Erythroblast (primary cell): Measurements from ENCODE around the gene MPRIP.
A peak's percentile ranks its signal among the peaks of the same experiment; 100 is the strongest.
"Not testable (repeated sequence)": the region's sequence is repeated elsewhere in the genome, so short reads cannot be mapped to it uniquely, and the experiment has no call there.

Source experiments
- DNase-seq, 2 experiments: peaks; one replicate each; lab custom pipeline; 2025; lab: John Stamatoyannopoulos, UW
- GATA1 ChIP-seq: IDR thresholded peaks from 2 replicates; pipeline ENCODE4 v1.6.1; 2011; ENCODE audit warnings: low read depth, mild to moderate bottlenecking, control low read depth, low read length, moderate library complexity
- POLR2A ChIP-seq: IDR thresholded peaks from 2 replicates; pipeline ENCODE4 v1.6.1; 2011; ENCODE audit warnings: mild to moderate bottlenecking, low read length

Gene MPRIP

GRCh38 chr17:17191346-17191792 lies 149.1 kb downstream of the MPRIP start:
- TF ChIP-seq GATA1 (no peak), POLR2A (no peak)
- DNase-seq, result no peak

GRCh38 chr17:17191961-17192381 lies 149.7 kb downstream of the MPRIP start:
- TF ChIP-seq POLR2A (no peak), GATA1 (no peak)
- no peak for DNase-seq

- not testable (repeated sequence) for DNase-seq
Measured at GRCh38 chr17:17195466-17195865, 153.2 kb downstream of the MPRIP start.

- TF ChIP-seq POLR2A, result no peak
- no peak for TF ChIP-seq GATA1
- DNase-seq, result no peak
Measured at GRCh38 chr17:17196776-17197175, 154.5 kb downstream of the MPRIP start.

GRCh38 chr17:17198281-17198680 lies 156.0 kb downstream of the MPRIP start:
- no peak for TF ChIP-seq GATA1
- no peak for TF ChIP-seq POLR2A
- DNase-seq, result no peak

- no peak for TF ChIP-seq POLR2A
- TF ChIP-seq GATA1, result no peak
- DNase-seq, result no peak
Measured at GRCh38 chr17:17200311-17200710, 158.1 kb downstream of the MPRIP start.

GRCh38 chr17:17200831-17201230 lies 158.6 kb downstream of the MPRIP start:
- no peak for TF ChIP-seq GATA1
- TF ChIP-seq POLR2A, result no peak
- DNase-seq, result no peak

- DNase-seq, result no peak
- TF ChIP-seq GATA1, result no peak
- TF ChIP-seq POLR2A, result no peak
Measured at GRCh38 chr17:17201271-17201670, 159.0 kb downstream of the MPRIP start.

- DNase-seq, result no peak
- TF ChIP-seq POLR2A (no peak), GATA1 (no peak)
Measured at GRCh38 chr17:17201907-17202306, 159.7 kb downstream of the MPRIP start.

- DNase-seq, result no peak
- TF ChIP-seq POLR2A (no peak), GATA1 (no peak)
Measured at GRCh38 chr17:17203173-17203730, 161.0 kb downstream of the MPRIP start.

GRCh38 chr17:17204041-17204591 lies 161.9 kb downstream of the MPRIP start:
- TF ChIP-seq GATA1 (no peak), POLR2A (no peak)
- no peak for DNase-seq

GRCh38 chr17:17204635-17205231 lies 162.5 kb downstream of the MPRIP start:
- DNase-seq, result no peak
- TF ChIP-seq GATA1 (no peak), POLR2A (no peak)

GRCh38 chr17:17205368-17206123 lies 163.3 kb downstream of the MPRIP start:
- TF ChIP-seq GATA1, result no peak
- no peak for TF ChIP-seq POLR2A
- DNase-seq, result peak; percentile 72 to 76
